ENCODE measurements around the gene FRRS1L.

FRRS1L gene

GRCh38 chr9:109143881-109144562, 23.0 kb downstream of the FRRS1L start:
- peak overlapping the region; percentile 29; the same call in 1 of the 2 replicates for H3K4me2 ChIP-seq (ENCODE audit: low read depth, low read length)

GRCh38 chr9:109141375-109141774, 25.7 kb downstream of the FRRS1L start:
- Histone ChIP-seq H3K4me3 (ENCODE audit: low read length) (no peak overlapping the region), H4K20me1 (ENCODE audit: insufficient read depth, low read length) (no peaks in the 10 kb centered on the region), H3K9me3 (replicated peaks; ENCODE audit: insufficient read depth, low read length) (no peaks in the 10 kb centered on the region), H3K4me1 (ENCODE audit: low read length) (peaks cover 7% of the 10 kb centered on the region), H2AFZ (ENCODE audit: low read length) (no peak overlapping the region), H3K79me2 (ENCODE audit: low read length) (no peaks in the 10 kb centered on the region), H3K27ac (ENCODE audit: low read length) (no peak overlapping the region), H3K9me2 (replicated peaks; ENCODE audit: insufficient read depth, low read length) (no peaks in the 10 kb centered on the region), H3K36me3 (replicated peaks; ENCODE audit: insufficient read depth, low read length) (no peaks in the 10 kb centered on the region), H3F3A (ENCODE audit: insufficient read depth, low read length) (no peaks in the 10 kb centered on the region), H3K27me3 (replicated peaks; ENCODE audit: insufficient read depth, low read length) (no peaks in the 10 kb centered on the region), H3K9ac (ENCODE audit: low read length) (no peak overlapping the region), H3K4me2 (ENCODE audit: low read depth, low read length) (no peak overlapping the region)
- no peak for TF ChIP-seq EZH2phosphoT487 (IDR thresholded peaks at IDR 0.05; ENCODE audit: low read length)
- no peak for TF ChIP-seq CTCF (IDR thresholded peaks at IDR 0.05; ENCODE audit: low read length)
- no peak for TF ChIP-seq EZH2 (optimal IDR thresholded peaks at IDR 0.05; ENCODE audit: low read depth, low read length)
- DNase-seq: no peak

More at GRCh38 chr9:109143881-109144562, 23.0 kb downstream of the FRRS1L start:
- H2AFZ ChIP-seq (ENCODE audit: low read length): no peak overlapping the region
- no peaks in the 10 kb centered on the region for H3K9me2 ChIP-seq (replicated peaks; ENCODE audit: insufficient read depth, low read length)
- no peak overlapping the region for H3K9ac ChIP-seq (ENCODE audit: low read length)
- H3K27me3 ChIP-seq (replicated peaks; ENCODE audit: insufficient read depth, low read length): no peaks in the 10 kb centered on the region
- no peaks in the 10 kb centered on the region for H3K79me2 ChIP-seq (ENCODE audit: low read length)
- H4K20me1 ChIP-seq (ENCODE audit: insufficient read depth, low read length): no peaks in the 10 kb centered on the region
- H3K36me3 ChIP-seq (replicated peaks; ENCODE audit: insufficient read depth, low read length): no peaks in the 10 kb centered on the region
- H3K9me3 ChIP-seq (replicated peaks; ENCODE audit: insufficient read depth, low read length): no peaks in the 10 kb centered on the region
- no peaks in the 10 kb centered on the region for H3F3A ChIP-seq (ENCODE audit: insufficient read depth, low read length)
- peaks cover 7% of the 10 kb centered on the region for H3K4me1 ChIP-seq (ENCODE audit: low read length)
- H3K4me3 ChIP-seq (ENCODE audit: low read length): no peak overlapping the region
- DNase-seq: peak; percentile 81
- no peak overlapping the region for H3K27ac ChIP-seq (ENCODE audit: low read length)
- no peak for TF ChIP-seq EZH2phosphoT487 (IDR thresholded peaks at IDR 0.05; ENCODE audit: low read length)
- no peak for TF ChIP-seq EZH2 (optimal IDR thresholded peaks at IDR 0.05; ENCODE audit: low read depth, low read length)
- TF ChIP-seq CTCF (IDR thresholded peaks at IDR 0.05; ENCODE audit: low read length): peak; percentile 55

GRCh38 chr9:109139851-109140250, 27.2 kb downstream of the FRRS1L start:
- no peaks in the 10 kb centered on the region for H3K27me3 ChIP-seq (replicated peaks; ENCODE audit: insufficient read depth, low read length)
- no peak overlapping the region for H3K4me2 ChIP-seq (ENCODE audit: low read depth, low read length)
- no peak overlapping the region for H3K9ac ChIP-seq (ENCODE audit: low read length)
- DNase-seq: no peak
- H2AFZ ChIP-seq (ENCODE audit: low read length): no peak overlapping the region
- H3K36me3 ChIP-seq (replicated peaks; ENCODE audit: insufficient read depth, low read length): no peaks in the 10 kb centered on the region
- TF ChIP-seq CTCF (IDR thresholded peaks at IDR 0.05; ENCODE audit: low read length): no peak
- TF ChIP-seq EZH2phosphoT487 (IDR thresholded peaks at IDR 0.05; ENCODE audit: low read length): no peak
- TF ChIP-seq EZH2 (optimal IDR thresholded peaks at IDR 0.05; ENCODE audit: low read depth, low read length): no peak
- H3F3A ChIP-seq (ENCODE audit: insufficient read depth, low read length): no peaks in the 10 kb centered on the region
- H3K9me2 ChIP-seq (replicated peaks; ENCODE audit: insufficient read depth, low read length): no peaks in the 10 kb centered on the region
- H3K9me3 ChIP-seq (replicated peaks; ENCODE audit: insufficient read depth, low read length): no peaks in the 10 kb centered on the region
- no peak overlapping the region for H3K4me3 ChIP-seq (ENCODE audit: low read length)
- no peaks in the 10 kb centered on the region for H3K79me2 ChIP-seq (ENCODE audit: low read length)
- no peaks in the 10 kb centered on the region for H4K20me1 ChIP-seq (ENCODE audit: insufficient read depth, low read length)
- H3K27ac ChIP-seq (ENCODE audit: low read length): no peak overlapping the region
- peaks cover 7% of the 10 kb centered on the region for H3K4me1 ChIP-seq (ENCODE audit: low read length)

All from MM.1S (cell line).